ENCODE results near the gene NLN. TPM values are rescaled to one million over a fixed set of nuclear protein-coding genes. Genes with fewer than 3 reads are reported as not detected.
A peak's percentile ranks its signal among the peaks of the same experiment; 100 is the strongest.

The NLN gene
- total and polyA plus RNA-seq, 2 experiments from 2014 or later, result 37.7 to 49.6 TPM

DNA sequence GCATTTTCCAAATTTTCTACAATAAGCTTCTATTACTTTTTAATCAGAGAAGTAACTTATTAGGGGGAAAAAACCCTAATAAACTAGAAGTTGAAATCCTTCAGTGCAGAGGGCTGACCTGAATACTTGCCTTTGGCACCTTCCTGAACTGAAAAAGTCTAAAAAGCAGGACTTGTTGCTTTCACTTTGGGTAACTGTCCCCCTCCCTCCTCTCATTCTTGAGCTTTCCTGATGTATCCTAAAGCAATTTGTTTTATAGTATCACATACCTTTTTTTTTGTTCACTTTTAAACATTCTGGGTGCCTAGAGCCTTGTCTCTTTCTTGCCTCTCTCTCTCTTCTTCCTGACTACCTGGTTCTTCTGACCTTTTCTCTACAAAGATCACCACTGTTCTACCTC, 140.4 kb downstream of the NLN start:
- Histone ChIP-seq H3K27ac (peak overlapping the region; percentile 91), H3K9me2 (ENCODE audit: insufficient read depth) (no peaks in the 10 kb centered on the region), H3K4me1 (ENCODE audit: insufficient read depth) (peaks cover 55% of the 10 kb centered on the region), H3F3A (ENCODE audit: insufficient read depth) (peaks cover 34% of the 10 kb centered on the region), H3K27me3 (replicated peaks; ENCODE audit: insufficient read depth) (no peaks in the 10 kb centered on the region), H3K79me2 (ENCODE audit: insufficient read depth) (no peaks in the 10 kb centered on the region; the same call in 1 of the 2 replicates), H3K36me3 (ENCODE audit: low read depth) (no peaks in the 10 kb centered on the region), H3K4me3 (peak overlapping the region; percentile 15; the same call in 1 of the 2 replicates), H4K20me1 (ENCODE audit: insufficient read depth) (no peaks in the 10 kb centered on the region), H3K4me2 (ENCODE audit: unreplicated experiment) (peak overlapping the region; percentile 53), H3K9ac (peak overlapping the region; percentile 69), H2AFZ (peak overlapping the region; percentile 50), H3K9me3 (ENCODE audit: low read depth) (no peaks in the 10 kb centered on the region)
- no peak for TF ChIP-seq EZH2 (IDR thresholded peaks at IDR 0.05; ENCODE audit: insufficient read depth, poor library complexity, severe bottlenecking)
- no peak for TF ChIP-seq EZH2phosphoT487 (IDR thresholded peaks at IDR 0.05; ENCODE audit: insufficient read depth, low read depth)
- peak; percentile 53 for DNase-seq
- in situ Hi-C loops (cut with MboI), result no loop called here

DNA sequence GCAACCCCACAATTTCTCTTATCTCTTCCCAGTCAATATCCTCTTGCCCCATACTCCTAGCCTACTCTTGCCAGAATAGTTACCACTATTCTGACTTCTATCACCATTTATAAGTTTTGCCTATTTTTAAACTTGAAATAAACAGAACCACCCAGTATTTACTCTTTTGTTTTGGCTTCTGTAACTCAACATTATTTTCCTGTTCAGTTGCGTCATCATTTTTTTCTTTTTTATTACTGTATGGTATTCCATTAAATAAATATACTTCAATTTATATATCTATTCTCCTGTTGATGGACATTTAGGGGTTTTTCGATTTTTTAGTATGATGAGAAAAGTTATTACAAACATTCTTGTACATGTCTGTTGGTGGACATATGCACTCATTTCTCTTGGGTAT, 141.7 kb downstream of the NLN start:
- no peaks in the 10 kb centered on the region for H3K9me3 ChIP-seq (ENCODE audit: low read depth)
- H3K79me2 ChIP-seq (ENCODE audit: insufficient read depth), result no peaks in the 10 kb centered on the region; the same call in 1 of the 2 replicates
- H3K9ac ChIP-seq, result no peak overlapping the region
- TF ChIP-seq EZH2 (IDR thresholded peaks at IDR 0.05; ENCODE audit: insufficient read depth, poor library complexity, severe bottlenecking) (no peak), EZH2phosphoT487 (IDR thresholded peaks at IDR 0.05; ENCODE audit: insufficient read depth, low read depth) (no peak)
- H3K27me3 ChIP-seq (replicated peaks; ENCODE audit: insufficient read depth), result no peaks in the 10 kb centered on the region
- DNase-seq, result no peak
- peaks cover 54% of the 10 kb centered on the region for H3K4me1 ChIP-seq (ENCODE audit: insufficient read depth)
- no peaks in the 10 kb centered on the region for H4K20me1 ChIP-seq (ENCODE audit: insufficient read depth)
- no peak overlapping the region for H3K4me2 ChIP-seq (ENCODE audit: unreplicated experiment)
- WGBS, 2 experiments (ENCODE audit: low coverage in 1 of 2, low lambda C conversion rate in 2 of 2, missing lambda C conversion rate in 2 of 2), result 75 to 83% methylated on average over 2 of the region's 2 CpGs
- no peak overlapping the region for H3K27ac ChIP-seq
- no peak overlapping the region for H2AFZ ChIP-seq
- peaks cover 37% of the 10 kb centered on the region for H3F3A ChIP-seq (ENCODE audit: insufficient read depth)
- no peaks in the 10 kb centered on the region for H3K36me3 ChIP-seq (ENCODE audit: low read depth)
- in situ Hi-C loops (cut with MboI), result no loop called here
- H3K4me3 ChIP-seq, result no peak overlapping the region
- H3K9me2 ChIP-seq (ENCODE audit: insufficient read depth), result no peaks in the 10 kb centered on the region

DNA sequence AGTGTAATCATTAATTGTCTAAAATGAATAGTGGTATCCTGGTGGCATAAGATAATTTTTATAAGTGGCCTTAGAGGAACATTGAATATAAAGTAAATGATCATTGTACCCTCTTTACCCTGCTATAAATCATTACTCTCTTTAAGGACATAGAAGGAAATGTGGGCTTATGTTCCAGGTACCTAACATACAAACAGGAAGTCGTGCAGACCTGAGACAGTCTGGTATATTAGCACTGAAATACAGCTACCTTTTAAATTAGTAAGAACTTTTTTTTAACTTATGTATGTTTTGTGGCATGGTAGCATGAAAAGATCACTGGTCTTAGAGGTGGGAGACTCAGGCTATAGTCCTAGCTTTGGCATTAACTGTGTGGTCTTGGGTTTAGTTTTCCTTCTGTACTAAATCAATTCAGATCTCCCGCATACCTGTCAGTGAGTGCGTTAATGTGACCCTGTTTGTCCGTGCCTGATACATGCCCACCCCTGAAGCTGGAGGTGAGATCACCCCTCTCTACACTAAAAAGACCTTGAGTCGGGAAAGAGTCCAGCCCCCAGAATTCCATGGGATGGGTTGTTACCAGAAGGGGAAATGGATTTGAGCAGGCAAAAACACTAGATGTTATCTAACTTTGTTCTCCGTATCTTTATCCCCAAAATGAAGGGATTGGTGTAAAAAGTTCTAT, 145.0 kb downstream of the NLN start:
- Histone ChIP-seq H2AFZ (0 out of 2 replicates have a peak overlapping the region, but pooled peaks have one; percentile 41), H3K4me1 (ENCODE audit: insufficient read depth) (peaks cover 36% of the 10 kb centered on the region)

DNA sequence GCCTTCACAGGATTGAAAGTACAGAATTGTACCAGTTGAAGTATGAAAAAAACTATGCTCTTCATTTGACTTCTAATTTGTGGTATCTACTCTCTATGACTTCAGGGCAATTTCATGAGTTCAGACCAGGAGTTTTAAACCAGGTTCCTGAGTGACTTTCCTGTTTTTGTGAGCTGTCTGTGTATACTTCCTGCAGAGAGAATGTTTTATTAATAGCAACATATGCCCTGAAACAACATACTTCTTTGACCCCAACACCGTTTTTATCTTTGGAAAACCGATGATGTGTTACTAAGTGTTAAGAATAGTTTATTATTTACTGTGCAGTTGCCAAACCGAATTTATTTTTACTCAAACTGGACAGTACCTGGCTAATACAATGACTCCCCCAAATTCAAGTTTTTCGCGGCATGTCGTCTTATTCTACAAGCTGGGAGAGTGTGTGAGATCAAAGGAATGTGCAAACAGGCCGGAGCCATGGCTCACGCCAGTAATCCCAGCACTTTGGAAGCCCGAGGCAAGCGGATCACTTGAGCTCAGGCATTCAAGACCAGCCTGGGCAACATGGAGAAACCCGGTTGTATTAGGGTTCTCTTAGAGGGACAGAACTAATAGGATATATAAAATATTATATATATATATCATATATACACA, 145.7 kb downstream of the NLN start:
- no peak overlapping the region for H3K9ac ChIP-seq
- 0 out of 2 replicates have a peak overlapping the region, but pooled peaks have one; percentile 41 for H2AFZ ChIP-seq
- H3K4me2 ChIP-seq (ENCODE audit: unreplicated experiment), result no peak overlapping the region
- no peaks in the 10 kb centered on the region for H4K20me1 ChIP-seq (ENCODE audit: insufficient read depth)
- in situ Hi-C loops (cut with MboI), result no loop called here
- H3K36me3 ChIP-seq (ENCODE audit: low read depth), result no peaks in the 10 kb centered on the region
- TF ChIP-seq EZH2phosphoT487 (IDR thresholded peaks at IDR 0.05; ENCODE audit: insufficient read depth, low read depth), result no peak
- TF ChIP-seq EZH2 (IDR thresholded peaks at IDR 0.05; ENCODE audit: insufficient read depth, poor library complexity, severe bottlenecking), result no peak
- peaks cover 25% of the 10 kb centered on the region for H3F3A ChIP-seq (ENCODE audit: insufficient read depth)
- H3K79me2 ChIP-seq (ENCODE audit: insufficient read depth), result no peaks in the 10 kb centered on the region; the same call in 1 of the 2 replicates
- DNase-seq, result no peak
- H3K9me2 ChIP-seq (ENCODE audit: insufficient read depth), result no peaks in the 10 kb centered on the region
- WGBS, 2 experiments (ENCODE audit: low coverage in 1 of 2, low lambda C conversion rate in 2 of 2, missing lambda C conversion rate in 2 of 2), result 84% methylated on average over 11 of the region's 11 CpGs
- H3K4me1 ChIP-seq (ENCODE audit: insufficient read depth), result peaks cover 30% of the 10 kb centered on the region
- H3K27me3 ChIP-seq (replicated peaks; ENCODE audit: insufficient read depth), result no peaks in the 10 kb centered on the region
- H3K9me3 ChIP-seq (ENCODE audit: low read depth), result no peaks in the 10 kb centered on the region
- H3K27ac ChIP-seq, result no peak overlapping the region
- H3K4me3 ChIP-seq, result no peak overlapping the region

More for the DNA sequence above, 145.0 kb downstream of the NLN start:
- Histone ChIP-seq H3K36me3 (ENCODE audit: low read depth) (no peaks in the 10 kb centered on the region), H3K9me2 (ENCODE audit: insufficient read depth) (no peaks in the 10 kb centered on the region), H3K4me3 (no peak overlapping the region), H3K4me2 (ENCODE audit: unreplicated experiment) (no peak overlapping the region), H4K20me1 (ENCODE audit: insufficient read depth) (no peaks in the 10 kb centered on the region), H3K9me3 (ENCODE audit: low read depth) (no peaks in the 10 kb centered on the region), H3K27ac (no peak overlapping the region), H3K27me3 (replicated peaks; ENCODE audit: insufficient read depth) (no peaks in the 10 kb centered on the region), H3F3A (ENCODE audit: insufficient read depth) (peaks cover 30% of the 10 kb centered on the region), H3K9ac (no peak overlapping the region), H3K79me2 (ENCODE audit: insufficient read depth) (no peaks in the 10 kb centered on the region; the same call in 1 of the 2 replicates)
- no peak for DNase-seq
- in situ Hi-C loops (cut with MboI), result no loop called here
- TF ChIP-seq EZH2phosphoT487 (IDR thresholded peaks at IDR 0.05; ENCODE audit: insufficient read depth, low read depth) (no peak), EZH2 (IDR thresholded peaks at IDR 0.05; ENCODE audit: insufficient read depth, poor library complexity, severe bottlenecking) (no peak)
- 83 to 86% methylated on average over 6 of the region's 6 CpGs for WGBS, 2 experiments (ENCODE audit: low coverage in 1 of 2, low lambda C conversion rate in 2 of 2, missing lambda C conversion rate in 2 of 2)

Data from GM23248 (cell line).